ENCODE results near the gene TNNT3. TPM values are rescaled to one million over a fixed set of nuclear protein-coding genes. Genes with fewer than 3 reads are reported as not detected.

TNNT3 gene
- polyA plus RNA-seq, 2 donors, result 1.7 to 7.1 TPM

GRCh38 chr11:1927848-1928469 is 8.5 kb downstream of the TNNT3 start:
- Histone ChIP-seq H3K9me3 (ENCODE audit: control insufficient read depth in 2 of 2, insufficient read depth in 1 of 2, low read depth in 1 of 2, low read length in 1 of 2) (no peaks in the 10 kb centered on the region), H3K4me1 (ENCODE audit: control insufficient read depth in 2 of 2, insufficient read depth in 2 of 2, low read length in 1 of 2) (peaks cover 10 to 30% of the 10 kb centered on the region in 2 donors), H3K4me3 (ENCODE audit: low read depth in 1 of 2, low read length in 2 of 2) (no peak overlapping the region), H3K27ac (ENCODE audit: low read depth in 2 of 2, low read length in 1 of 2) (no peak overlapping the region), H3K27me3 (ENCODE audit: control insufficient read depth in 1 of 2, insufficient read depth in 2 of 2, low read length in 2 of 2) (no peaks in the 10 kb centered on the region), H3K36me3 (ENCODE audit: control insufficient read depth in 2 of 2, insufficient read depth in 2 of 2, low read length in 1 of 2) (no peaks in the 10 kb centered on the region)
- 78 to 80% methylated on average over 20 of the region's 20 CpGs for WGBS, 2 donors

GRCh38 chr11:1928470-1928890 is 9.0 kb downstream of the TNNT3 start:
- WGBS, 2 donors, result 83 to 85% methylated on average over 11 to 13 of the region's 13 CpGs
- H3K36me3 ChIP-seq (ENCODE audit: control insufficient read depth in 2 of 2, insufficient read depth in 2 of 2, low read length in 1 of 2), result no peaks in the 10 kb centered on the region
- H3K27me3 ChIP-seq (ENCODE audit: control insufficient read depth in 1 of 2, insufficient read depth in 2 of 2, low read length in 2 of 2), result no peaks in the 10 kb centered on the region
- H3K9me3 ChIP-seq (ENCODE audit: control insufficient read depth in 2 of 2, insufficient read depth in 1 of 2, low read depth in 1 of 2, low read length in 1 of 2), result peaks cover 0 to under 1% of the 10 kb centered on the region in 2 donors
- no peak overlapping the region for H3K27ac ChIP-seq (ENCODE audit: low read depth in 2 of 2, low read length in 1 of 2)
- no peak overlapping the region for H3K4me3 ChIP-seq (ENCODE audit: low read depth in 1 of 2, low read length in 2 of 2)
- peaks cover 10 to 30% of the 10 kb centered on the region in 2 donors for H3K4me1 ChIP-seq (ENCODE audit: control insufficient read depth in 2 of 2, insufficient read depth in 2 of 2, low read length in 1 of 2)

GRCh38 chr11:1928891-1929541 is 9.5 kb downstream of the TNNT3 start:
- WGBS, 2 donors, result 91 to 93% methylated on average over 32 to 35 of the region's 35 CpGs
- Histone ChIP-seq H3K27me3 (ENCODE audit: control insufficient read depth in 1 of 2, insufficient read depth in 2 of 2, low read length in 2 of 2) (no peaks in the 10 kb centered on the region), H3K4me1 (ENCODE audit: control insufficient read depth in 2 of 2, insufficient read depth in 2 of 2, low read length in 1 of 2) (peaks cover 10 to 30% of the 10 kb centered on the region in 2 donors), H3K9me3 (ENCODE audit: control insufficient read depth in 2 of 2, insufficient read depth in 1 of 2, low read depth in 1 of 2, low read length in 1 of 2) (peaks cover 0 to 2% of the 10 kb centered on the region in 2 donors), H3K36me3 (ENCODE audit: control insufficient read depth in 2 of 2, insufficient read depth in 2 of 2, low read length in 1 of 2) (no peaks in the 10 kb centered on the region), H3K4me3 (ENCODE audit: low read depth in 1 of 2, low read length in 2 of 2) (no peak overlapping the region), H3K27ac (ENCODE audit: low read depth in 2 of 2, low read length in 1 of 2) (no peak overlapping the region)

- no peak overlapping the region for H3K4me3 ChIP-seq (ENCODE audit: low read depth in 1 of 2, low read length in 2 of 2)
- H3K36me3 ChIP-seq (ENCODE audit: control insufficient read depth in 2 of 2, insufficient read depth in 2 of 2, low read length in 1 of 2), result no peaks in the 10 kb centered on the region
- H3K9me3 ChIP-seq (ENCODE audit: control insufficient read depth in 2 of 2, insufficient read depth in 1 of 2, low read depth in 1 of 2, low read length in 1 of 2), result peaks cover 0 to 2% of the 10 kb centered on the region in 2 donors
- WGBS, 2 donors, result 84 to 89% methylated on average over 25 of the region's 25 CpGs
- no peak overlapping the region for H3K27ac ChIP-seq (ENCODE audit: low read depth in 2 of 2, low read length in 1 of 2)
- H3K27me3 ChIP-seq (ENCODE audit: control insufficient read depth in 1 of 2, insufficient read depth in 2 of 2, low read length in 2 of 2), result no peaks in the 10 kb centered on the region
- peaks cover 6 to 22% of the 10 kb centered on the region in 2 donors for H3K4me1 ChIP-seq (ENCODE audit: control insufficient read depth in 2 of 2, insufficient read depth in 2 of 2, low read length in 1 of 2)
These were observed 10.3 kb downstream of the TNNT3 start for GRCh38 chr11:1929621-1930461.

GRCh38 chr11:1930462-1930830 is 10.9 kb downstream of the TNNT3 start:
- Histone ChIP-seq H3K36me3 (ENCODE audit: control insufficient read depth in 2 of 2, insufficient read depth in 2 of 2, low read length in 1 of 2) (no peaks in the 10 kb centered on the region), H3K4me3 (ENCODE audit: low read depth in 1 of 2, low read length in 2 of 2) (no peak overlapping the region), H3K27ac (ENCODE audit: low read depth in 2 of 2, low read length in 1 of 2) (no peak overlapping the region), H3K27me3 (ENCODE audit: control insufficient read depth in 1 of 2, insufficient read depth in 2 of 2, low read length in 2 of 2) (no peaks in the 10 kb centered on the region), H3K9me3 (ENCODE audit: control insufficient read depth in 2 of 2, insufficient read depth in 1 of 2, low read depth in 1 of 2, low read length in 1 of 2) (peaks cover 0 to 2% of the 10 kb centered on the region in 2 donors), H3K4me1 (ENCODE audit: control insufficient read depth in 2 of 2, insufficient read depth in 2 of 2, low read length in 1 of 2) (peaks cover 6 to 20% of the 10 kb centered on the region in 2 donors)
- 78 to 79% methylated on average over 9 of the region's 9 CpGs for WGBS, 2 donors

- 33 to 44% methylated on average over 18 of the region's 18 CpGs for WGBS, 2 donors
- no peaks in the 10 kb centered on the region for H3K27me3 ChIP-seq (ENCODE audit: control insufficient read depth in 1 of 2, insufficient read depth in 2 of 2, low read length in 2 of 2)
- H3K36me3 ChIP-seq (ENCODE audit: control insufficient read depth in 2 of 2, insufficient read depth in 2 of 2, low read length in 1 of 2), result no peaks in the 10 kb centered on the region
- H3K4me1 ChIP-seq (ENCODE audit: control insufficient read depth in 2 of 2, insufficient read depth in 2 of 2, low read length in 1 of 2), result peaks cover 6 to 14% of the 10 kb centered on the region in 2 donors
- no peak overlapping the region for H3K4me3 ChIP-seq (ENCODE audit: low read depth in 1 of 2, low read length in 2 of 2)
- H3K9me3 ChIP-seq (ENCODE audit: control insufficient read depth in 2 of 2, insufficient read depth in 1 of 2, low read depth in 1 of 2, low read length in 1 of 2), result peaks cover 0 to 2% of the 10 kb centered on the region in 2 donors
- H3K27ac ChIP-seq (ENCODE audit: low read depth in 2 of 2, low read length in 1 of 2), result no peak overlapping the region
These were observed 12.0 kb downstream of the TNNT3 start for GRCh38 chr11:1931341-1932104.

GRCh38 chr11:1932105-1932480 is 12.6 kb downstream of the TNNT3 start:
- WGBS, 2 donors, result 81 to 87% methylated on average over 11 of the region's 11 CpGs
- H3K4me3 ChIP-seq (ENCODE audit: low read depth in 1 of 2, low read length in 2 of 2), result no peak overlapping the region
- no peaks in the 10 kb centered on the region for H3K27me3 ChIP-seq (ENCODE audit: control insufficient read depth in 1 of 2, insufficient read depth in 2 of 2, low read length in 2 of 2)
- peaks cover 5 to 8% of the 10 kb centered on the region in 2 donors for H3K4me1 ChIP-seq (ENCODE audit: control insufficient read depth in 2 of 2, insufficient read depth in 2 of 2, low read length in 1 of 2)
- no peaks in the 10 kb centered on the region for H3K36me3 ChIP-seq (ENCODE audit: control insufficient read depth in 2 of 2, insufficient read depth in 2 of 2, low read length in 1 of 2)
- no peak overlapping the region for H3K27ac ChIP-seq (ENCODE audit: low read depth in 2 of 2, low read length in 1 of 2)
- peaks cover 0 to 2% of the 10 kb centered on the region in 2 donors for H3K9me3 ChIP-seq (ENCODE audit: control insufficient read depth in 2 of 2, insufficient read depth in 1 of 2, low read depth in 1 of 2, low read length in 1 of 2)

- Histone ChIP-seq H3K4me3 (ENCODE audit: low read depth in 1 of 2, low read length in 2 of 2) (no peak overlapping the region), H3K36me3 (ENCODE audit: control insufficient read depth in 2 of 2, insufficient read depth in 2 of 2, low read length in 1 of 2) (no peaks in the 10 kb centered on the region), H3K4me1 (ENCODE audit: control insufficient read depth in 2 of 2, insufficient read depth in 2 of 2, low read length in 1 of 2) (peaks cover 0 to 3% of the 10 kb centered on the region in 2 donors), H3K27me3 (ENCODE audit: control insufficient read depth in 1 of 2, insufficient read depth in 2 of 2, low read length in 2 of 2) (no peaks in the 10 kb centered on the region), H3K9me3 (ENCODE audit: control insufficient read depth in 2 of 2, insufficient read depth in 1 of 2, low read depth in 1 of 2, low read length in 1 of 2) (peaks cover 0 to 2% of the 10 kb centered on the region in 2 donors), H3K27ac (ENCODE audit: low read depth in 2 of 2, low read length in 1 of 2) (no peak overlapping the region)
- 96% methylated on average over 4 of the region's 4 CpGs for WGBS, 2 donors
These were observed 13.2 kb downstream of the TNNT3 start for GRCh38 chr11:1932681-1933080.

All from esophagus (tissue), 2 donors.